SK-N-SH treated with all-trans-retinoic acid at 6 μM for 48 hours (cell line): ENCODE measurements around the gene ARHGAP15.

Source experiments
- ARNTL ChIP-seq: fragments of 450-650 bp; formaldehyde crosslinking; IDR thresholded peaks from 2 replicates; pipeline ENCODE4 v1.5.0; 2020; ENCODE audit warnings: low read depth, mild to moderate bottlenecking, moderate library complexity, borderline replicate concordance
- ESRRG ChIP-seq: fragments of 250-450 bp; sonication (Bioruptor Pico); IDR thresholded peaks from 2 replicates; pipeline ENCODE4 v1.6.1; 2021; ENCODE audit warnings: mild to moderate bottlenecking
- PATZ1 ChIP-seq: fragments of 250-450 bp; sonication (Bioruptor Pico); IDR thresholded peaks from 2 replicates; pipeline ENCODE4 v1.8.0; 2020; ENCODE audit warnings: mild to moderate bottlenecking, moderate library complexity, borderline replicate concordance
- RARB ChIP-seq: fragments of 250-450 bp; sonication (Bioruptor Pico); IDR thresholded peaks from 2 replicates; pipeline ENCODE4 v1.8.0; 2021; ENCODE audit warnings: mild to moderate bottlenecking, moderate library complexity
- TSHZ2 ChIP-seq: fragments of 250-450 bp; sonication (Bioruptor Pico); IDR thresholded peaks from 2 replicates; pipeline ENCODE4 v1.5.0; 2020; ENCODE audit warnings: mild to moderate bottlenecking, moderate library complexity
- ZC3H10 ChIP-seq: fragments of 250-450 bp; sonication (Bioruptor Pico); IDR thresholded peaks from 2 replicates; pipeline ENCODE4 v1.5.1; 2021; ENCODE audit warnings: mild to moderate bottlenecking, moderate library complexity
- ZFP30 ChIP-seq: fragments of 450-650 bp; formaldehyde crosslinking; IDR thresholded peaks from 2 replicates; pipeline ENCODE4 v1.5.0; 2022; ENCODE audit warnings: mild to moderate bottlenecking, moderate library complexity

GRCh38 chr2:143176606-143177005, 47.4 kb downstream of the ARHGAP15 start:
- TF ChIP-seq TSHZ2 (no peak), ZFP30 (CRISPR knock-in tag) (no peak), PATZ1 (CRISPR knock-in tag) (no peak), RARB (no peak), ESRRG (CRISPR knock-in tag) (no peak), ARNTL (CRISPR knock-in tag) (no peak), ZC3H10 (CRISPR knock-in tag) (no peak)
